ENCODE data around the gene SLC52A1.

GRCh38 chr17:5050278-5050677 lies 15.1 kb upstream of the SLC52A1 start:
- TF ChIP-seq POLR2A (IDR thresholded peaks at IDR 0.05; ENCODE audit: low read length) = no peak
- TF ChIP-seq ESRRA (IDR thresholded peaks at IDR 0.05; ENCODE audit: borderline replicate concordance, low read length) = no peak
- no peak for TF ChIP-seq PHF8 (IDR thresholded peaks at IDR 0.05; ENCODE audit: borderline replicate concordance, low read depth)
- no peak for TF ChIP-seq CHD2 (IDR thresholded peaks at IDR 0.05; ENCODE audit: low read length, partially characterized antibody)
